ENCODE measurements around the gene PCNX4.
"Not testable (repeated sequence)": the region's sequence is repeated elsewhere in the genome, so short reads cannot be mapped to it uniquely, and the experiment has no call there.

PCNX4 gene

GRCh38 chr14:60093606-60094005, 1.9 kb downstream of the PCNX4 start:
- Mint-ChIP-seq H3K4me1 (ENCODE audit: low read depth) (peaks cover 43% of the 10 kb centered on the region), H3K27me3 (no peaks in the 10 kb centered on the region), H3K36me3 (peaks cover 24% of the 10 kb centered on the region), H3K9me3 (ENCODE audit: low read depth) (peaks cover 4% of the 10 kb centered on the region), H3K4me3 (peak overlapping the region; percentile 93), H3K27ac (peak overlapping the region; percentile 97)

DNA sequence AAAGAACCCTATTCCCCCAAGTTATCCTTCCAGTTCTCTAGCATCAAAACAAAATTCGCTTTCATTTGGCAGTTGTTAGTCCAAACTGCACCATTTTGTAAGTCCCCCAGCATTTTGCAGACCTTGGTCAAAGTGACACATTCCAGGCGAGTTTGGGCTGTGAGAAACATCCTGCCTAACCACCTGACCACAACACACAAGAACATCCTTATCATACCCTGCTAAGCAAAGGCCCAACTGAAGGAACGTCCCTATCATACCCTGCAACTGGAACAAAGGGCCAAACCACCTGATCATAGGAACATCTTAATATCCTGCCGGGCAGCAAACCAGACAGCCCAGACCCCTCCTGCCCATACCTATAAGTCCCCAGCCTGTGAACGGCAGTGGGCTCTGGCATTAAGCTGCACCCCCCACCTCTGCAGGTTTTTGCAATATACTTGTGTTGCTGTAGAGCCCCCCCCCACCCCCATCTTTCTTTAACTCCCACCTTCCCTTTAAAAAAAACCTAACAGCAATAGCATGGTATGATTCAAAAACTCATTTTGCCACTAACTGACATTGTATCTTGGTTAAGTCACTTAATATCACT, 2.7 kb downstream of the PCNX4 start:
- H3K27ac Mint-ChIP-seq, result peak overlapping the region; percentile 97

DNA sequence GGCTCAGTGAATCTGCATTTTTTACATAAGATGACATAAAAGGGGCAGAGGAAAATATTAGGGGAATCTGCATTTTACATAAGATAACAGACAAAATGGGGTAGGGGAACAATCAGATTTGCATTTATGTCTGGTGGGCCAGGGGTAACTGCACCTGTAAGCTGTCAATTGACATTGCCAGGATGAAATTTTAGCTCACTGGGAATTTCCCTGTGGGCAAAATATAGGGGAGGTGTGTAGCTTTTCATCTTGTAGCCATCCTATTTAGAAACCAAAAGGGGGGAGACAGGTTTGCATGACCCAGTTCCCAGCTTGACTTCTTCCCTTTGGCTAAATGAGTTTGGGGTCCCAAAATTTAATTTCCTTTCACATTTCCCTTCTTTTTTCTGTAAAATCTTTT, 3.5 kb downstream of the PCNX4 start:
- peaks cover 49% of the 10 kb centered on the region for H3K4me1 Mint-ChIP-seq (ENCODE audit: low read depth)
- H3K27ac Mint-ChIP-seq, result peak overlapping the region; percentile 72
- peaks cover 4% of the 10 kb centered on the region for H3K9me3 Mint-ChIP-seq (ENCODE audit: low read depth)
- H3K27me3 Mint-ChIP-seq, result no peaks in the 10 kb centered on the region
- H3K36me3 Mint-ChIP-seq, result peaks cover 23% of the 10 kb centered on the region
- H3K4me3 Mint-ChIP-seq, result peak overlapping the region; percentile 93

More for the DNA sequence above, 2.7 kb downstream of the PCNX4 start:
- Mint-ChIP-seq H3K36me3 (peaks cover 24% of the 10 kb centered on the region), H3K9me3 (ENCODE audit: low read depth) (peaks cover 4% of the 10 kb centered on the region), H3K4me1 (ENCODE audit: low read depth) (peaks cover 44% of the 10 kb centered on the region), H3K27me3 (no peaks in the 10 kb centered on the region), H3K4me3 (peak overlapping the region; percentile 93)

DNA sequence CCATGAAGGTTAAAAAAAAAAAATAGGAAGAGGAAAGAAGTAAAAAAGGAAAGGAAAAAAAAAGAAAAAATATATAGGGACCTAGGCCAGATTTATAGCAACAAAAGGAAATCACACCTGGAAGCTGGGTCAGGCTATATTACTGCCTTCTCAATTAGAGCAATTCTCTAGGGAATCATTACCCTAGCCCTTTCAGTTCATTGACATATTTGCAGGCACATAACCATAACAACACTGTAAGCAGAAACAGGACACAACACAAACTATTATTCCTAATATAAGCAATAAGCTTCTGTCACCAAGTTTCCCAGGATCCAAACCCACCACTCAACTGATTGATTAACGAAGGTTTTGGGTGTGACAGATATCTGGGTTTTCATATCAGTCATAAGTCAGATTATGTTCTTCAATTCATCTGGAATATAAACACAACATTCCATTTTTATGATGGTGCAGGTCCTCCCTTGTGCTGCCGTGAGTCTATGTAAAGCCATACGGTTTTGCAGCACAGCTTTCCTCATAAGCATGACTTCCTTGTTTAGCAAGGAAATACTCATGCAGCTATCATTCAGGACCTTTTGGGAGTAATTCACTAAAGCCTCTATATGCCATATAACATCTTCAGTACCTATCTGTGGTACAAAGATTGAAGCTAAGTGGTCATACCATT, 4.2 kb downstream of the PCNX4 start:
- no peak overlapping the region for H3K4me3 Mint-ChIP-seq
- peaks cover 24% of the 10 kb centered on the region for H3K36me3 Mint-ChIP-seq
- no peaks in the 10 kb centered on the region for H3K27me3 Mint-ChIP-seq
- peaks cover 51% of the 10 kb centered on the region for H3K4me1 Mint-ChIP-seq (ENCODE audit: low read depth)
- H3K27ac Mint-ChIP-seq, result no peak overlapping the region
- H3K9me3 Mint-ChIP-seq (ENCODE audit: low read depth), result peaks cover 4% of the 10 kb centered on the region

- Mint-ChIP-seq H3K36me3 (peaks cover 24% of the 10 kb centered on the region), H3K9me3 (ENCODE audit: low read depth) (peaks cover 4% of the 10 kb centered on the region), H3K4me3 (no peak overlapping the region), H3K4me1 (ENCODE audit: low read depth) (peaks cover 61% of the 10 kb centered on the region), H3K27me3 (no peaks in the 10 kb centered on the region), H3K27ac (no peak overlapping the region)
Measured at GRCh38 chr14:60097974-60098373, 6.3 kb downstream of the PCNX4 start.

GRCh38 chr14:60099855-60100254, 8.1 kb downstream of the PCNX4 start:
- peaks cover 18% of the 10 kb centered on the region for H3K36me3 Mint-ChIP-seq
- not testable (repeated sequence) for H3K27me3 Mint-ChIP-seq; H3K27ac Mint-ChIP-seq; H3K4me3 Mint-ChIP-seq; H3K9me3 Mint-ChIP-seq (ENCODE audit: low read depth)
- peaks cover 51% of the 10 kb centered on the region for H3K4me1 Mint-ChIP-seq (ENCODE audit: low read depth)

DNA sequence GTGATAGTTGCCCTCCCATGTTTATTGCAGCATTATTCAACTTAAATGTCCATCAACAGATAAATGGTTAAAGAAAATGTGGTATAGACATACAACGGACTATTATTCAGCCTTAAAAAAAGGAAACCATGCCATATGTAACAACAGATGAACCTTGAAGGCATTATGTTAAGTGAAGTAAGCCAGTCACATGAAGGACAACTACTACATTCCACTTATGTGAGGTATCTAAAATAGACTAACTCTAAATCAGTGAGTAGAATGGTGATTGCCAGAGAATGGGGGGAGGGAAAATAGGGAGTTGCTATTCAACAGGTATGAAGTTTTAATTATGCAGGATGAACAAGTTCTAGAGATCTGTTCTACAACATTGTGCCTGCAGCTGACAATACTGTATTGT, 10.1 kb downstream of the PCNX4 start:
- Mint-ChIP-seq H3K36me3 (peaks cover 14% of the 10 kb centered on the region), H3K4me3 (no peak overlapping the region), H3K27ac (no peak overlapping the region), H3K4me1 (ENCODE audit: low read depth) (peaks cover 46% of the 10 kb centered on the region), H3K9me3 (ENCODE audit: low read depth) (no peaks in the 10 kb centered on the region), H3K27me3 (no peaks in the 10 kb centered on the region)

- peaks cover 12% of the 10 kb centered on the region for H3K36me3 Mint-ChIP-seq
- H3K27me3 Mint-ChIP-seq, result no peaks in the 10 kb centered on the region
- H3K9me3 Mint-ChIP-seq (ENCODE audit: low read depth), result no peaks in the 10 kb centered on the region
- peaks cover 46% of the 10 kb centered on the region for H3K4me1 Mint-ChIP-seq (ENCODE audit: low read depth)
- no peak overlapping the region for H3K4me3 Mint-ChIP-seq
- no peak overlapping the region for H3K27ac Mint-ChIP-seq
Measured at GRCh38 chr14:60102389-60102788, 10.7 kb downstream of the PCNX4 start.

- Mint-ChIP-seq H3K27ac (no peak overlapping the region), H3K9me3 (ENCODE audit: low read depth) (no peaks in the 10 kb centered on the region), H3K36me3 (peaks cover 15% of the 10 kb centered on the region), H3K4me3 (no peak overlapping the region), H3K27me3 (no peaks in the 10 kb centered on the region), H3K4me1 (ENCODE audit: low read depth) (peaks cover 29% of the 10 kb centered on the region)
Measured at GRCh38 chr14:60106339-60106738, 14.6 kb downstream of the PCNX4 start.

GRCh38 chr14:60107477-60107876, 15.8 kb downstream of the PCNX4 start:
- H3K27ac Mint-ChIP-seq, result no peak overlapping the region
- no peaks in the 10 kb centered on the region for H3K27me3 Mint-ChIP-seq
- peaks cover 24% of the 10 kb centered on the region for H3K4me1 Mint-ChIP-seq (ENCODE audit: low read depth)
- peaks cover 15% of the 10 kb centered on the region for H3K36me3 Mint-ChIP-seq
- H3K4me3 Mint-ChIP-seq, result no peak overlapping the region
- H3K9me3 Mint-ChIP-seq (ENCODE audit: low read depth), result no peaks in the 10 kb centered on the region

GRCh38 chr14:60111732-60112131, 20.0 kb downstream of the PCNX4 start:
- Mint-ChIP-seq H3K27ac (no peak overlapping the region), H3K4me1 (ENCODE audit: low read depth) (peaks cover 10% of the 10 kb centered on the region), H3K4me3 (no peak overlapping the region), H3K36me3 (peaks cover 20% of the 10 kb centered on the region), H3K9me3 (ENCODE audit: low read depth) (no peaks in the 10 kb centered on the region), H3K27me3 (no peaks in the 10 kb centered on the region)

DNA sequence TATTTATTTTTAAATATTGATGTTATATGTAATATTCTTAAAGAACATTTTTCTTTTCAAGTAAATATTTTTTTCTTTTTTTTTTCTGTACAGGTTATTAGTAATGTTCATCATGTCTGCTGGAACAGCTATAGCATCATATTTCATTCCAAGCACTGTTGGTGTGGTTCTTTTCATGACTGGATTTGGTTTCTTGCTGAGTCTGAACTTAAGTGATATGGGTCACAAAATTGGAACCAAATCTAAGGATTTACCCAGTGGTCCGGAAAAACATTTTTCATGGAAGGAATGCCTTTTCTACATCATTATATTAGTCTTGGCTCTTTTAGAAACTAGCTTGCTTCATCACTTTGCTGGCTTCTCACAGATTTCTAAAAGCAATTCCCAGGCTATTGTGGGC, 23.2 kb downstream of the PCNX4 start:
- peaks cover 22% of the 10 kb centered on the region for H3K36me3 Mint-ChIP-seq
- H3K27ac Mint-ChIP-seq, result no peak overlapping the region
- H3K4me1 Mint-ChIP-seq (ENCODE audit: low read depth), result peaks cover 10% of the 10 kb centered on the region

DNA sequence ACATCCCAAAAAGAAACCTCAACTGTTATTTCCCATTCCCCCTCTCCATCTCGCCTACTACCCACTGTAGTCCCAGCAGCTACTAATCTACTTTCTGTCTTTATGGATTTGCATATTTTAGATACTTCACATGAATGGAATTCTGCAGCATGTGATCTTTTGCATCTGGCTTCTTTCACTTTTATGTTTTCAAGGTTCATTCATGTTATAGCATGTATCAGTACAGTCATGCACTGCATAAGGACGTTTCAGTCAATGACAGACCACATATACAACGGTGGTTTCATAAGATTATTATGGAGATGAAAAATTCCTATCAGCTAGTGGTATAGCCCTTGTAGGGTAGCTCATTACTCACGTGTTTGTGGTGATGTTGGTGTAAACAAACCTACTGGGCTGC, 24.5 kb downstream of the PCNX4 start:
- no peak overlapping the region for H3K27ac Mint-ChIP-seq
- H3K36me3 Mint-ChIP-seq, result peaks cover 20% of the 10 kb centered on the region
- H3K9me3 Mint-ChIP-seq (ENCODE audit: low read depth), result no peaks in the 10 kb centered on the region
- H3K4me3 Mint-ChIP-seq, result no peak overlapping the region
- H3K4me1 Mint-ChIP-seq (ENCODE audit: low read depth), result peaks cover 8% of the 10 kb centered on the region
- no peaks in the 10 kb centered on the region for H3K27me3 Mint-ChIP-seq

More for the DNA sequence above, 23.2 kb downstream of the PCNX4 start:
- Mint-ChIP-seq H3K27me3 (no peaks in the 10 kb centered on the region), H3K4me3 (no peak overlapping the region), H3K9me3 (ENCODE audit: low read depth) (no peaks in the 10 kb centered on the region)

DNA sequence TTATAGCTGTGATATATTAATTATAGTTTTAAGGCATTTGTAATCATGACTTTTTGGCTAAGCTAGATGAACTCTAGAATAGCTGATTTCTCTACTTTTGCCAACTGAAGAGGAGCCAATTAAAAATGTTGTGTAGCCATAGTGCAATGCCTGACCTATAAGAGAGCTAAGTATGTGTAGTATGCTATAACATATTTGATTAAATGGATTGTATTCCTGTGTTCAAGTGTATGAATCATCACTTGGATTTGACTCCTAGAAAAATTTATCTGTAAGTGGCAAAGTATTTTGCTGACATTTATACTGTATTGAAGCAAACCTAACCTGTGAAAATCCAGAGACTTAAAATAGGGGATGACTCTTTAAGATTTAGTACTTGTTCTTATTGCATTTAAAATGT, 34.2 kb downstream of the PCNX4 start:
- no peak overlapping the region for H3K4me3 Mint-ChIP-seq
- peaks cover 56% of the 10 kb centered on the region for H3K36me3 Mint-ChIP-seq
- no peak overlapping the region for H3K27ac Mint-ChIP-seq
- no peaks in the 10 kb centered on the region for H3K27me3 Mint-ChIP-seq
- no peaks in the 10 kb centered on the region for H3K9me3 Mint-ChIP-seq (ENCODE audit: low read depth)
- peaks cover 6% of the 10 kb centered on the region for H3K4me1 Mint-ChIP-seq (ENCODE audit: low read depth)

DNA sequence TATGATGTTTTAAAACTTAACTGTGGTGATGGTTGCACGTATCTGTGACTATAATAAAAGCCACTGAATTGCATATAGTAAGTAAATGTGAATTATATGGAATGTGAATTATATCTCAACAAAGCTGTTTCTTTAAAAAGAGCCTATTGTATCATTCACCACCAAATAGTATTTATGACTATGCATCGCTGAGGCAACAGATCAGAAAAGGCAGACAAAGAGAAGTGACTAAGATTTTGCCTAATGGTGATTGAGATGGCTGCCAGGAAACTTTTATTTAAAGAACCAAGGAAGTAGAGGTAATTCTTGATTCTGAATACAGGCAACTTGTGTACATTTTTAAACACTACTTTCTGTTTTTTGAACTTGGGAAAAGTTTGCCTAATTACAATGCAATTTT, 41.8 kb downstream of the PCNX4 start:
- Mint-ChIP-seq H3K4me3 (no peak overlapping the region), H3K36me3 (peaks cover 26% of the 10 kb centered on the region), H3K9me3 (ENCODE audit: low read depth) (no peaks in the 10 kb centered on the region), H3K4me1 (ENCODE audit: low read depth) (peaks cover 6% of the 10 kb centered on the region), H3K27ac (no peak overlapping the region), H3K27me3 (no peaks in the 10 kb centered on the region)

DNA sequence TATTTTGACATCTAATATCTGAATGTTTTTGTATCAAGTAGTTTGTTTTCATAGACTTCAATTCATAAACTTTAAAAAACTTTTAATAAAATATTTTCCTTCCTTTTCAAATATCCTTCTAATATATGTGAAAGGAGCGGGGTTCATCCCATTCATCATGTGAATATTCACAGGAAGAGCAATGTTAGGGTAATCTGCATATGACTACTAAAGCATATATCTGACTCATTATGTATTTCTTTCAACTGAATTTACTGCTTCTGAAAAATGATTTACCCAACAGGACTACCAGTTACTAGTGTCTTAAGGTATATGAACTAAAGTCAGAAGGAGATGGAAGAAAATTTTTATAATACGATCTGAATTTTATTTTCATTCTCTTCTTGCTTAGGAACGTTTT, 43.0 kb downstream of the PCNX4 start:
- Mint-ChIP-seq H3K4me3 (no peak overlapping the region), H3K36me3 (peaks cover 21% of the 10 kb centered on the region), H3K27ac (no peak overlapping the region), H3K9me3 (ENCODE audit: low read depth) (no peaks in the 10 kb centered on the region), H3K27me3 (no peaks in the 10 kb centered on the region), H3K4me1 (ENCODE audit: low read depth) (peaks cover 3% of the 10 kb centered on the region)
